Fibroblast of mammary gland (primary cell): ENCODE data around the gene GP5.

Experiments used
- DNase-seq: peaks from one replicate; pipeline ENCODE4 v3.0.0-alpha.2; 2010; ENCODE audit warnings: low read depth
- H3K4me3 ChIP-seq: 2 replicates; pipeline ENCODE4 v1.5.1; 2011; ENCODE audit warnings: low read depth, mild to moderate bottlenecking, low read length, moderate library complexity; ENCODE audit not compliant: control insufficient read depth
- TF ChIP-seq, protein P1 (sequence below): conservative IDR thresholded peaks from 2 replicates; pipeline ENCODE4 v1.5.1; 2011; ENCODE audit warnings: low read depth, low read length, inconsistent platforms; ENCODE audit not compliant: control insufficient read depth, insufficient read depth

Gene GP5

DNA sequence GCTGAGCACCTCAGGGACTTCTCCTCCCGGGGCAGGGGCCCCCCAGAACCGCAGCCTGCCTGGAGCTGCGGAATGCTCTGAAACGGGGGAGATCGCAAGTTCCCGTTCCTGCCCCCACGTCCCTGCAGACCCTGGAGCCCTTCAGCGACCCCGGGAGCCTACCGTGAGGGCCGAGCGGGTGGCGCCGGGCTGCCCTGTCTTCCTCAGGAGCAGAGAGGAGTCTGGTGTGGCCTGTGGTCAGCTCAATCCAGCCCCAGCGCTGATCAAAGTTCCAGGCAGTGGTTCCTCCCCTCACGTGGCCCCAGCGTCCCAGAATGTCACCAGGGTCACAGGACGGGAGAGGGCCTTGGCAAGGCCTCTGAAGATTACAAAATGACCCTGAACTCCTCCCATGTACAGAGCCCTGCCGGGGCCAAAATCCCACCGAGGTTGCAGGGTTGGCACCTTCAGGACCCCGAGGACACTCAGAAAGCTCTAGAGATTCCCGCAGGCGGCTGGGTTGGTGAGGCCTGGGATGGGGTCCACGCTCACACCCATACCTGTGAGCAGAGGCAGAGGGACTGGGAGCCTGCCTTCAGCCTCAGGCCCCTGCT, 47.9 kb downstream of the GP5 start, which contains the start of gene CPN2:
Gene CPN2 (minus strand): TSS at position 249 of the 593 bp plus-strand sequence. CDS start 8,626 bp downstream, outside the sequence.
- H3K4me3 ChIP-seq, result no peak within 1 kb of the TSS
- TF ChIP-seq, protein P1, sequence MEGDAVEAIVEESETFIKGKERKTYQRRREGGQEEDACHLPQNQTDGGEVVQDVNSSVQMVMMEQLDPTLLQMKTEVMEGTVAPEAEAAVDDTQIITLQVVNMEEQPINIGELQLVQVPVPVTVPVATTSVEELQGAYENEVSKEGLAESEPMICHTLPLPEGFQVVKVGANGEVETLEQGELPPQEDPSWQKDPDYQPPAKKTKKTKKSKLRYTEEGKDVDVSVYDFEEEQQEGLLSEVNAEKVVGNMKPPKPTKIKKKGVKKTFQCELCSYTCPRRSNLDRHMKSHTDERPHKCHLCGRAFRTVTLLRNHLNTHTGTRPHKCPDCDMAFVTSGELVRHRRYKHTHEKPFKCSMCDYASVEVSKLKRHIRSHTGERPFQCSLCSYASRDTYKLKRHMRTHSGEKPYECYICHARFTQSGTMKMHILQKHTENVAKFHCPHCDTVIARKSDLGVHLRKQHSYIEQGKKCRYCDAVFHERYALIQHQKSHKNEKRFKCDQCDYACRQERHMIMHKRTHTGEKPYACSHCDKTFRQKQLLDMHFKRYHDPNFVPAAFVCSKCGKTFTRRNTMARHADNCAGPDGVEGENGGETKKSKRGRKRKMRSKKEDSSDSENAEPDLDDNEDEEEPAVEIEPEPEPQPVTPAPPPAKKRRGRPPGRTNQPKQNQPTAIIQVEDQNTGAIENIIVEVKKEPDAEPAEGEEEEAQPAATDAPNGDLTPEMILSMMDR, result no peak
- no peak for DNase-seq

DNA sequence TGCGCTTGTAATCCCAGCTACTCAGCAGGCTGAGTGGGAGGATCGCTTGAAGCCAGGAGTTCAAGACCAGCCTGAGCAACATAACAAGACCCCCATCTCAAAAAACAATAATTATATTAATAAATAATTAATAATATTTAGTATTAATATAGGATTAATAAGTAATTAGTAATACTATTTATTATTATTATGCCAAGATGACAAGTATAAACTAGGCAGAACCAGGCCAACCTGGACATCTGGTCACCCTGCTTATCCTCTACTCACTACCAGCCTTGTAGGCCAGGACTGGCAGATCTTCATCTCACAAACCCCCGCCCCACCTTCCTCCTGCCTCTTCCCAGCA, 48.4 kb downstream of the GP5 start:
- no peak for DNase-seq
- TF ChIP-seq, protein P1, result no peak

DNA sequence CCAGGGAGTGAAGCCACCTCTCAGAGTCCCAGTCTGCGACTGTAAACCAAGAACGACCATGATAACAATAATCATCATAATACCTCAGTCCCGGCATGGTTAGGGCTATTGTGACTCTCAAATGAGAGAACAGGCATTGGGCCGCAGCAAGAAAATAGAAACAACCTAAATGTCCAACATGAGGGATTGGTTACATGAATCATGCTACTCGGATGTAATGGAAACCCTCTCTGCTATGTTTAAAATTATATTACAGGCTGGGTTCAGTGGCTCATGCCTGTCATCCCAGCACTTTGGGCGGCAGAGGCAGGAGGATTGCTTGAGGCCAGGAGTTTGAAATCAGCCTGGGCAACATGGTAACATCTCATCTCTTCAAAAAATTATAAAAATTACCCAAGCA, 50.7 kb downstream of the GP5 start:
- DNase-seq, result no peak
- TF ChIP-seq, protein P1, result no peak
- H3K4me3 ChIP-seq, result no peak overlapping the region

More for the DNA sequence above, 48.4 kb downstream of the GP5 start:
- H3K4me3 ChIP-seq, result no peak overlapping the region

DNA sequence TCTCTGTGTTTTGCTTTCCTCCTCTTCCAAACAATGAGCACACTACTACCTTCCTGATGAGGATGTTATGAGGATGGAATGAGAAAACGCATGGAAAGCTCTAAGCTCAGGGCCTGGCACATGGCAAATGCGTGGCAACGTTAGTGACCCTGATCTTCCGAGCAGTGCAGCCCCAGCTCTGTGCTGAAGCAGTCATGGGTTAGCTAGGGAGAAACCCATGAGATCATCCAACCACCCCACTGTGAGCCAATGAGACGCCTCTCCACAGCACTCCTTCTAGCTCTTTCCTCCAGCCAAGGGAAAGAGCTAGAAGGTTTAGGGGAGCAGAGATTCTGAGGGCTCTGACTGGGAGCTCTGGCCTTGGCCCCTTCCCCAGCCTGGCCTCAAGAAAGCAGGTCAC, 52.4 kb downstream of the GP5 start:
- no peak for DNase-seq
- H3K4me3 ChIP-seq, result no peak overlapping the region
- TF ChIP-seq, protein P1, result no peak

DNA sequence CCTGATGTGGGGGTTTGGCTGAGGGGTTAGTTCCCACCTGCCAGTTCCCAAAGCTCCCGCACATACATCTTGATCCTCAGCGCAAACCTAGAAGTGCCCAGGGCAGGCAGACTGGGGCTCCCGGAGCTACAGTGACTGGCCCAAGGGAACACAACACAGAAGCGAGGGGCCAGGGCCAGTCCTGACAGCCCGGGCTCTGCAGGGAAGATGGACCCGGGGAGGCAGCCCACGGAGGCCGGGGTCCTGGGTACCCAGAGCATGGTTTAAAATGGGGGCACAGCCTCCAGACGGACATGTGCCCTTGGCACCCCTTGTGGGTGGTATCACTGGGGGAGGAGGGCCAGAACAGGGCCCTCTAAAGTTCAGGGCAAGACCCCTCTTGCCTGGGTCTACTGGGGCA, 53.0 kb downstream of the GP5 start:
- TF ChIP-seq, protein P1, result no peak
- DNase-seq, result no peak
- no peak overlapping the region for H3K4me3 ChIP-seq
